Prostate gland (tissue), 2 donors: Measurements from ENCODE around the gene CHST15. TPM values are rescaled to one million over a fixed set of nuclear protein-coding genes. Genes with fewer than 3 reads are reported as not detected.

Experiments
- DNase-seq: peaks from one replicate; pipeline ENCODE4 v3.0.0-alpha.2; 2019; ENCODE audit warnings: low spot score
- H3K27ac ChIP-seq, 2 donors: fragments of 200-600 bp; sonication (generic); 2 replicates each; pipeline ENCODE4 v1.5.1; 2017 to 2019
- H3K27me3 ChIP-seq: fragments of 200-600 bp; sonication (generic); replicated peaks from 2 replicates; pipeline ENCODE4 v1.5.1; 2019; ENCODE audit not compliant: insufficient read depth
- H3K36me3 ChIP-seq, 2 donors: fragments of 200-600 bp; sonication (generic); 1 replicate in 1 of 2; 2 replicates in 1 of 2; pipeline versions ENCODE4 v1.5.1 to v1.8.1; 2017 to 2019
- H3K4me1 ChIP-seq: fragments of 200-600 bp; sonication (generic); replicated peaks from 2 replicates; pipeline ENCODE4 v1.5.1; 2019
- H3K4me3 ChIP-seq, 2 donors: fragments of 200-600 bp; sonication (generic); 2 replicates each; pipeline ENCODE4 v1.5.1; 2017 to 2019
- H3K9me3 ChIP-seq: fragments of 200-600 bp; sonication (generic); 2 replicates; pipeline ENCODE4 v1.5.1; 2017
- POLR2A ChIP-seq: fragments of 450-650 bp; IDR thresholded peaks from one replicate; pipeline ENCODE4 v1.6.1; 2016; ENCODE audit warnings: antibody characterized with exemption, mild to moderate bottlenecking
- POLR2AphosphoS5 ChIP-seq: sonication (generic); formaldehyde crosslinking; IDR thresholded peaks from one replicate; pipeline ENCODE4 v1.6.1; 2017; ENCODE audit warnings: antibody characterized with exemption
- WGBS: methylation state at CpG from one replicate; pipeline ENCODE4 v1.1.5; 2018; 5-methylcytosine and 5-hydroxymethylcytosine counted together
- intact Hi-C: fragments of 100-400 bp; cut with DNase I; formaldehyde crosslinking; loops from one replicate; pipeline ENCODE4 v1.14.2; 2022
- total RNA-seq, 2 donors: library from RNA; depleted of rRNA; stranded (reverse); fragments of >200 nt; gene quantifications; one replicate each; pipeline ENCODE4 v1.1.0, GENCODE V29; 2016
- TF ChIP-seq, protein P1 (sequence below), 4 experiments: fragments of 200-600 bp in 2 of 4; fragments of 450-650 bp in 2 of 4; sonication (generic) in 2 of 4; IDR thresholded peaks; 1 replicate in 3 of 4; 2 replicates in 1 of 4; pipeline ENCODE4 v1.5.1; 2016 to 2019; ENCODE audit warnings: antibody characterized with exemption in 4 of 4, mild to moderate bottlenecking in 2 of 4, moderate library complexity in 2 of 4

CHST15 gene
- total RNA-seq, 2 donors from 2014 or later, result 13.9 to 26.0 TPM

DNA sequence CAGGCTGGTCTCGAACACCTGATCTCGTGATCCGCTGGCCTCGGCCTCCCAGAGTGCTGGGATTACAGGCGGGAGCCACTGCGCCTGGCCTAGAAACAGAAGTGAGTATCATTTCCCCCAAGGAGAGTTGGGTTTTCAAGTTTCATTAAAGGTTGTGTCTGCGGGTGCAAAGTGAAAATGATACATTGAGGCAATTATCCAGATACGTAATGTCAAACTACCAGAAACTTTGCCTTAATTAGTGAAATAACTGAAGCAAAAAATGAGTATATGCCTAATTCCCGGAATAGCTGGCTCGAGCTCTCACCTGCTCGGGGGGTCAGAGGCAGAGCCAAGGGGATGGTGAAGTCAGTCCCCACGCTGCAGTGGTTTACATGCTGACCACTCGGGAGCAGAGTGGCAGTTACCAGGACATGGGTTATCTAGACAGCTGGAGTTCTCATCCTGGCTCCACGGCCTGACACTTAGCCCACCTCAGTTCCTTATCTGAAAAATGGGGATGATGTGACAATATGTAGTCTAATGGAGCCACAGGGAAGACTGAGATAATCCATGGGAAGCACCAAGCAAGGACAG is 25.5 kb downstream of the CHST15 start:
- WGBS, result 88% methylated on average over 14 of the region's 14 CpGs
- no peaks in the 10 kb centered on the region for H3K36me3 ChIP-seq
- H3K4me1 ChIP-seq, result no peaks in the 10 kb centered on the region
- H3K4me3 ChIP-seq, result no peak overlapping the region
- H3K27me3 ChIP-seq, result no peaks in the 10 kb centered on the region
- no peak for DNase-seq
- intact Hi-C loops, result no loop called here
- H3K27ac ChIP-seq, result no peak overlapping the region
- H3K9me3 ChIP-seq, result no peaks in the 10 kb centered on the region
- TF ChIP-seq POLR2AphosphoS5 (no peak), POLR2A (no peak)
- TF ChIP-seq, protein P1, sequence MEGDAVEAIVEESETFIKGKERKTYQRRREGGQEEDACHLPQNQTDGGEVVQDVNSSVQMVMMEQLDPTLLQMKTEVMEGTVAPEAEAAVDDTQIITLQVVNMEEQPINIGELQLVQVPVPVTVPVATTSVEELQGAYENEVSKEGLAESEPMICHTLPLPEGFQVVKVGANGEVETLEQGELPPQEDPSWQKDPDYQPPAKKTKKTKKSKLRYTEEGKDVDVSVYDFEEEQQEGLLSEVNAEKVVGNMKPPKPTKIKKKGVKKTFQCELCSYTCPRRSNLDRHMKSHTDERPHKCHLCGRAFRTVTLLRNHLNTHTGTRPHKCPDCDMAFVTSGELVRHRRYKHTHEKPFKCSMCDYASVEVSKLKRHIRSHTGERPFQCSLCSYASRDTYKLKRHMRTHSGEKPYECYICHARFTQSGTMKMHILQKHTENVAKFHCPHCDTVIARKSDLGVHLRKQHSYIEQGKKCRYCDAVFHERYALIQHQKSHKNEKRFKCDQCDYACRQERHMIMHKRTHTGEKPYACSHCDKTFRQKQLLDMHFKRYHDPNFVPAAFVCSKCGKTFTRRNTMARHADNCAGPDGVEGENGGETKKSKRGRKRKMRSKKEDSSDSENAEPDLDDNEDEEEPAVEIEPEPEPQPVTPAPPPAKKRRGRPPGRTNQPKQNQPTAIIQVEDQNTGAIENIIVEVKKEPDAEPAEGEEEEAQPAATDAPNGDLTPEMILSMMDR (IDR thresholded peaks at IDR 0.05), result no peak

DNA sequence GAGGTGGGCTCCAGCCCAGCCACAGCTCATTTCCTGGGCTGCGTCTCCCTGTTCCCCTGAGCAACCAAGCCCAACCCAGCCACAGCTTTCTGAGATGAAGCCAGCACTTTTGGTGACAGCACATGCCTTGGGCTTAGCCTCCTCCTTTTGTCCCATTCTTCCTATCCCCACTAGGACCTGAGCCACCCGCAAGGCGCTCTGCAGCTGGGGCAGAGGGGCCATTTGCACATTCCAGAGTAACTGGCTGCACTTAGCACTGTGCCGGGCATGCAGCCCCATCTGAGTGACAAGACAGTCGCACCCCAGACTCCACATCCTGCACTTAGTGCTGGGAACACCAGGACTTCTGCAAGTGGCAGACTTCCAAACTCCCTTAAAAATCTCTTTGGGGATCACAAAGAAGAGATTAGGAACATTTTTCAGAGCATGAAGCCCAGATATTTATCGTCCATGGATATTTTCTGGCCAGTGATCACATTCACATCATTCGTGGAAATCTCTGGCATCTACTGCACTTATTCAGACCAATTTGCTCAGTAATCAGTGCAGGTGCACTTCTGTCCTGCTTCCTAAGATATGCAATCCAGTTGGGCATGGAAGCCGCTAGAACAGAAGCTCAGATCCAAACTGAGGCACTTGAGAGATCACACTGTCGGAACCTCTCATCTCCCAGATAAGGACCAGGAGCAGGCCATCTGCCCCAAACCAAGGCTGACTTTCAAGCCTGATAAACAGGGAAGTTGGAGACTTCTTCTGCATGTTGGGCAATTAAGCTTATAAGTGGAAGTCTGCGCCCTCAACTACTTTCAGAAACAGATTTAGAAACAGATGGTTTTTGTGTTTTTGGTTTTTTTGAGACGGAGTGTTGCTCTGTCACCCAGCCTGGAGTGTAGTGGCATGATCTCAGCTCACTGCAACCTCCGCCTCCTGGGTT is 26.4 kb downstream of the CHST15 start:
- WGBS, result 57% methylated on average over 12 of the region's 12 CpGs
- Histone ChIP-seq H3K9me3 (no peaks in the 10 kb centered on the region), H3K4me3 (no peak overlapping the region), H3K4me1 (no peaks in the 10 kb centered on the region), H3K27me3 (no peaks in the 10 kb centered on the region), H3K27ac (no peak overlapping the region), H3K36me3 (no peaks in the 10 kb centered on the region)
- intact Hi-C loops, result no loop called here
- DNase-seq, result no peak
- TF ChIP-seq POLR2AphosphoS5 (no peak), POLR2A (no peak)
- TF ChIP-seq, protein P1 (IDR thresholded peaks at IDR 0.05), result no peak

DNA sequence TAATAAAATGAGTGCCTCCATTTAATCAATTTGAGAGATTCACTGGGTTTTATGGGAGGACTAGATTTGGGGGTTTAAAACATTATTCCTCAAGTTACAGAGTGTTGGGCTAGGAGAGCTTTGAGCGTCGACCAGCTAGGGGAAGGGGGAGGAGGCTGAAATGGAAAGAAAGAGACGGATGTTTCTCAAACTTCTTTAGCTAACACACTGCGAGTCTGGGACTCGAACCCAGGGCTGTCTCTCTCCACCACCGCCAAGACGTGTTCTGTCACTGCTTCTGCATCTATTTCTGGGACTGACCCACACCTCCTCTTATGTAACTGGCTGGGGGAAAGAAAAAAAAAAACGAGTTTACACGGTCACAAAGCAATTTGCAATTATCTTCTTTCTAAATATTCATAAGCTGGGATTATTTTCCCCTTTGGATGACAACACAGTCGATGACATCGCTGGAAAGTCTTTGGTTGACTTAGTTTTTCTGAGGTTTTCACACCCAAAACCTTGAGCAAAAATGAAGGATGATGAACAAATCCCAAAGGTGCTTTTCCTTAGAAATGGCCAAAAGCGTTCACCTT is 27.2 kb downstream of the CHST15 start:
- H3K27ac ChIP-seq, result no peak overlapping the region
- H3K36me3 ChIP-seq, result no peaks in the 10 kb centered on the region
- H3K4me1 ChIP-seq, result no peaks in the 10 kb centered on the region
- no peaks in the 10 kb centered on the region for H3K27me3 ChIP-seq
- no peaks in the 10 kb centered on the region for H3K9me3 ChIP-seq
- 67% methylated on average over 12 of the region's 12 CpGs for WGBS
- intact Hi-C loops, result no loop called here
- TF ChIP-seq POLR2AphosphoS5, result no peak
- no peak overlapping the region for H3K4me3 ChIP-seq
- DNase-seq, result no peak

DNA sequence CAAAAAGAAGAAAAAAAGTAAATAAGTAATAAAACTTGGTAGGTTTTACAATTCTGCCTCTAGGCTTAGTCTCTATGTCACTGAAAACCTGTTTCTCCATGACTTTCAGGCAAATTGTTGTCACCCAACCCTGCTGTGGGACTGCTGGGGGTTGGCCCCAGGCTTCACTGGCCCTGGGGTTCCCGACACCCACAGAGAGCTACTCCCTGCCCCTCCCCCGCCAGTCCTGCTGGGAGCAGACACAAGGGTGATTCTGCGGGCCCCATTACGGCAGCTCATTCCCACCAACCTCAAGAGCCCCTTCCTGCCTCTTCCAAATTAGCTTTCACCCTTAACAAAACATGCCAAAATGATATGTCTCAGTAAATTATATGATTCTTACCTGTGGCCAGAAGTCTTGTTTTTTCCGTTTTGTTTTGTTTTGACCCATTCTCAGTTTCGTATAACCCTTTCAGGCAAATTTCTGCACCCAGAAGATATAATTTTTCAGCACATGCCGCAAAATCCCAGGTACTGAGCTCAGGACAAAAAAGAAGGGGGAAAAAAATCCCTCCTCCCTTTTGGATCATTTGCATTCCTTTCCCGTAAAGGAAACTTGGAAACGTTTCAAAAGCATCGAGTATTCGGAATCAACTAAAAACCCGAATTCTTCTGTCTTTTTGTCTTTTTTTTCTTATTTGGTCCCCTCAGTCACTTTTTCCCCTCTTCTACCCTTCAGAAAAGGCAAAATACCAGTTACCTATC is 27.8 kb downstream of the CHST15 start:
- TF ChIP-seq, protein P1 (IDR thresholded peaks at IDR 0.05), result no peak
- TF ChIP-seq POLR2AphosphoS5 (no peak), POLR2A (no peak)
- no peaks in the 10 kb centered on the region for H3K36me3 ChIP-seq
- WGBS, result 61% methylated on average over 12 of the region's 12 CpGs
- no peak for DNase-seq
- H3K4me3 ChIP-seq, result no peak overlapping the region
- no peak overlapping the region for H3K27ac ChIP-seq
- intact Hi-C loops, result no loop called here
- H3K4me1 ChIP-seq, result no peaks in the 10 kb centered on the region
- no peaks in the 10 kb centered on the region for H3K9me3 ChIP-seq
- H3K27me3 ChIP-seq, result no peaks in the 10 kb centered on the region

DNA sequence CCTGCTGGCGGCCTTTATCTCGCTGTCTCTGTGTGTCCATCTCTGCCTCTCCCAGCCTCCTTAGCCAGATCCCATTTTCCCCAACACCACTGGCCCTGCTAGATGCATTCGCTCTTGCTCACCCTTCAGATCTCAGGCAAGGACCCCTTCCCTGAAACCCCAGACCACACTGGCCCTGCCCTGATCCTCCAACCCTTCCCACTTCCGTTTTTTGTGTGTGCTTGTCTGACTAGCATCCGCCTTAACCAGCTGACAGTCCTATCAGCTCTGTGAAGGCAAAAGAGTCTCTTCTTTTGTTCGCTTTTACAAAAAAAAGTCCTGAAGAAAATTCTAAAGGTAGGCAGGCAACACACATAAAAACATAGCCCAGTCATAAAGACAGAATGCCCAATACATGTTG is 28.7 kb downstream of the CHST15 start:
- Histone ChIP-seq H3K9me3 (no peaks in the 10 kb centered on the region), H3K36me3 (no peaks in the 10 kb centered on the region), H3K27ac (peak overlapping the region in 1 of 2 donors; percentile 56), H3K4me3 (no peak overlapping the region), H3K27me3 (no peaks in the 10 kb centered on the region), H3K4me1 (no peaks in the 10 kb centered on the region)
- intact Hi-C loops, result no loop called here
- TF ChIP-seq, protein P1 (IDR thresholded peaks at IDR 0.05), result no peak
- no peak for TF ChIP-seq POLR2A
- no peak for TF ChIP-seq POLR2AphosphoS5
- WGBS, result 88% methylated on average over 6 of the region's 6 CpGs
- no peak for DNase-seq
